ENCODE data around the gene BHLHE23.

The BHLHE23 gene

DNA sequence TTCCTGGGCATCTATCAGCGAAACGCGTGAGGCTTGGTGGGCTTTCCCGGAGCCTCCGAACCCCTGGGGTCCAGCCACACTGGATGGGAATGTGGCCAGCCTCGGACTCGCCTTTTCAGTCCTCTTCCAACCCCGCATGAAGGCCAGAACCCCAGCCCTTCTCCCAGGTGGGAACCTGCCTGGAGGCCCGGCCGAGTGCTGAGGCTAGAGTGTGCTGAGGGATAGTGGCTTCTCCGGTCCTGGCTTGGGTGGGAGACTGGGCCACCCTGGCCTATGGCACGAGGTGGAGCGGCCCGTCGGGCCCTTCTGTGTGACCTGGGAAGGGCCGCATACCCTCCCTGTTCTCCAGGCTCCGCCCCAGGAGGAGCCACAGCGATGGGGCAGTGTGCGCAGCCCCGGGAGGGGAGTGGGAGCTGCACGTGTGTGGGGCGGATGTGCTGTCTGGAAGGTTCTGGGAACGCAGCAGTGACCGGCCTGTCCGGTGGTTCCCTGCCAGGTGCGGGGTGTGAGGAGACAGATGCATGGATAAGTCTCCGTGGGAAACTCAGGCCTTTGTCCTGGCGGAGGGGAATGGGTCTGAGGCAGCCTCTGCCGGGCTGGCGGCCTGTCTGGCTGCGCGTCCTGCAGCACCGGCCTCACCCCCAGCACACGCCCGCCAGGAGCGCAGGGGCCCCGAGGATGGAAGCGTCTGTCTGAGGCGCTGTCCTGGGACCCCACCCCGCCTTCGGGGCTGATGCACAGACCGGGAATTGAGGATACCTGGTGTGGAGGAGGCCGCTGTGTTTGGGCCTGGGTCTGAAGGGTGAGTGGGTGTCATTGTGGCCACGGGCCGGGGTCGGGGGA, 1.1 kb upstream of the BHLHE23 start:
- no peak for DNase-seq

DNA sequence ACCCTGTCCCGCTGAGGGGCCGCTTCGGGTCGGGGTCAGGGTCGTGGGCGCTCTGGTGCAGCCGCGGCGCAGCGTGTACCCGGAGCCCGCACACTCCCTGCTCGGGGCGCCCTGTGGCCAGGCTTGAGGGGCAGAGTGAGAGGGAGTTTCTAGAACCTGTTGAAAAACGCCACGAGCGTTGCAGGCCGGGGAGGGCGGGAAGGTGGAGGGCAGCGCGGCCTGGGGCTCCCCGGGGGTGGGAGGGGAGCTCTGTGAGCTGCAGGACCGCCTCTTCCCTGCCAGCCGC, 539 bp upstream of the BHLHE23 start:
- DNase-seq, result no peak

DNA sequence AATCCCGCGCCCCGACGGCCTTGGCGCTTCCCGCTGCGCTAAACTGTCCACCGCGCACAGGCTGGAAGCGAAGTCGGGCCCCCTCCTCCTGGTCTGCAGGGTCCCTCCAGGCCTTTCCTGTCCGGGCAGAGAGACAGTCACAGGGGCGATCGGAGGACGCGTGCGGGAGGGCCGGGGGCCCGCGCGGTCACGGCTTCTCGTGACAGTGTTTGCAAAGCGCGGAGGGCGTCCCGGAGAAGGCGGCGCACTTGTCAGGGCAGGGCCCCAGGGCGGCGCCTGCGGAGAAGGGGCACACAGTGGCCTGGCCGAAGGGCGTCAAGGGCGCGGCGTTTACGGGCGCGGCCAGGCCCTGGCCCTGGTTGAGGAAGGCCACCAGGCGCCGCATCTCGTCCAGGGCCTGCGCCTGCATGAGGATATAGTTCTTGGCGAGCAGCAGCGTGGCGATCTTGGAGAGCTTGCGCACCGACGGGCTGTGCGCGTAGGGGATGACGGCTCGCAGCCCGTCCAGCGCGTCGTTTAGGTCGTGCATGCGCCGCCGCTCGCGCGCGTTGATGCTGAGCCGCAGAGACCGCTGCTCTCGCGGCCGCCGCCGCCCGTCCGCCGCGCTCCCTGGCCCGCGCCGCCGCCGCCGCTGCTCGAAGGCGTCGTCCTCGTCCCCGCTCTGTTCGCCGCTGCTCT, 763 bp downstream of the BHLHE23 start:
- no peak for DNase-seq

DNA sequence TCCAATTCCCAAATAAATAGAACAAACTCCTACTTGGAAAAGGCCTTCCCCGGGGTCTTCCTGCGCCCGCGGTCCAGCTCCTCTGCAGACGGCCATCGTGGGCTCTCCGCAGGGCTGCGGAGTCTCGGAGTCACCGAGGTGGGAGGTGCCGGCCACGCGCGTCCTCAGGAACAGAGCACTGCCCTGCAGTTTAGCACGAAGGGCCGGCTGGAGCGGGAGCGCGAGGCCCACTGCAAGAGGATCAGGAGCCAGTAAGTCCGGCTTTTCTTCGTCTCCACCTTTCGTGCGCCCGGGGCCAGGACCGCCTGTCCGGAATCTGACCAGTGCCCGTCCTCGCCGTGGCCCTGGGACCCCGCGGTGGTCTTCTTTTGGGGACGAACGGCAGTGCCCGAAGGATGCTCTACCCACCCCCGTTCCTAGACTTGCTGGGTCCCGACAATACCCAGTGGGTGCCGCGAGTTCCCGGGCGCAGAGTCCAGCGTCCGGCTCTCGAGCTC, 1.4 kb downstream of the BHLHE23 start:
- DNase-seq, result no peak

DNA sequence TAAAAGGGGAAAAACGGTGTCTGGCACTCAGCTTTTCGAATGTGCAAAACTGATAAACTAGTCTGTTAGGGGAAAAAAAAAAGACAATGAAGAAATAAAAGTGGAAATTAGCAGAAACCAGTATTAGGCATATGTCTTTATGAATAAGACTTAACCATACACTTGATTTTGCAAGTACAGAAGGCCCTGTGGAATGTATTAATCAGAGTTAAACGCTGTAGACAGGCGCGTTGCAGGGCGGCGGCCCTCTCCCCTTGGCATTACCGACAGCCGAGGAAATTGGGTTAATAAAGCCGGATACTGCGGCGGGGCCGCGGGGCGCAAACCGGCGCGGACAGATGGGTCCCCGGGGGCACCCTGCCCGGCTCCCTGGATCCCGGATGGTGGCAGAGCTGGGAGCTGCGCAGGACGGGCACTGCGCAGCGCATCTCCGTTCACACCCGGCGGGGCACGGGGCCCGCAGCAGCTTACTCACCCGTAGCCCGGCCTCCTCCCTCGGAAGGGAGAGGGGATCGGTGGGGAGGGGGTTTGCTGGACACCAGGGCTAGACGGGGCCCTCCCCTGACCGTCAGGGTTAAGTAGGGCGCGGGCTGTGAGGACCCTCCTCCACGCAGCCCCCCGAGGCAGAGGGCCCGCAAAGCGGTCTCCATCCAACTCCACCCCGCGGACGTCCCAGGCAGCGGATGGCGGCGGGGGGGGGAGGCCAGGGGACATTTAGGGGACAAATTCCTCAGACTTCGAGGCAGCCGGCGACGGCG, 2.0 kb downstream of the BHLHE23 start:
- DNase-seq, result no peak

DNA sequence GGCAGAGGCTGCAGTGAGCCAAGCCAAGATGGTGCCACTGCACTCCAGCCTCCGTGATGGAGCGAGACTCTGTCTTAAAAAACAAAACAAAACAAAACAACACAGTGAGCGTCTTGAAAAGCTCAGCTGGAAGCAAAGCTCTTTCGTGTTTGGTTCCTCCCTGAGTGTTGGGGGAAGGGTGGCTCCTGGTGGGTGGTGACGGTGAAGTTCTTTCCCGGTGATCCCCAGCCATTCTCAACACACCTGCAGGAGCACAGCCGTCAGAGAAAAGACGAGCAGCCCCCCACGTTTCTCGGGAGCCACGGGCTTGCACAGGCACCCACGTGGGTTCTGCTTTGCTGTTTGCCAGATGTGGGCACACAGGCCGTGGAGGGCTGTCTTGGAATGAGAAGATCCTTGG, 3.2 kb downstream of the BHLHE23 start:
- DNase-seq, result no peak

DNA sequence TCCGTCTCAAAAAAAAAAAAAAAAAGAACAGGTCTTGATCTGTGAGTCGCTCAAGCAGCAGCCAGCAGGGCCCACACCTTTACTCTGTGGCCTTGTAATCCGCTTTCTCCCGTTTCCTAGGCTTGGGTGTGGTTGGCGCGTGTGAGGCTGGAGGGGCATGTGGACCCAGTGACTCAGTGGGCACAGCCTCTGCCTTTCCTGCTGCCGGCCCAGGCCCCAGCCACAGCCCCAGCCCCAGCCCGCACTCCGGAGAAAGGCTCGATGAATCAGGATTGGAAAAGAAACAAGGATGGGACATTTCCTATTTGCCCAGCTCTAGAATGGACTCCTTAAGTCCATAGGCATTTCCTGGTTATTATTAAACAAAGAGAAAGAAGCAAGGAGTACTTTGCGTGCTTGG, 4.3 kb downstream of the BHLHE23 start:
- DNase-seq, result no peak

DNA sequence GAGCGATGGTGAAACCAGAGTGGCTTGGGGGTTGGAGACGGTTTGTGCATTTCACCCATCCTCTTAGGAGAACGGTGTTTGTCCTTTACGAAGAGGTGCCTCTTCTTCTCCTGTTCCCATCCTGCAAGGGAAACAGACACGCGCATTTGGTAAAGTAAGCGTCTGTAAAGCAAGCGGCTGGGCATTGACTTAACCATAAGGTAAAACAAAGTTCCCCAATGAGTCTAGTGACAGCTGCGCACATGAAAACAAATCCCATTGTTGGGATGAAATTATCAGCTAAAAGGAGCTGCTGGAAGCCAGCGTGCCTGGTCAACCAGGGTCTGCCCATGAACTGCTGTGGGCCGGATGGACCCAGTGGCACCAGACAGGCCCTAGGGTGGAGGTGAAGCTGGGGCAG, 5.8 kb downstream of the BHLHE23 start:
- no peak for DNase-seq

DNA sequence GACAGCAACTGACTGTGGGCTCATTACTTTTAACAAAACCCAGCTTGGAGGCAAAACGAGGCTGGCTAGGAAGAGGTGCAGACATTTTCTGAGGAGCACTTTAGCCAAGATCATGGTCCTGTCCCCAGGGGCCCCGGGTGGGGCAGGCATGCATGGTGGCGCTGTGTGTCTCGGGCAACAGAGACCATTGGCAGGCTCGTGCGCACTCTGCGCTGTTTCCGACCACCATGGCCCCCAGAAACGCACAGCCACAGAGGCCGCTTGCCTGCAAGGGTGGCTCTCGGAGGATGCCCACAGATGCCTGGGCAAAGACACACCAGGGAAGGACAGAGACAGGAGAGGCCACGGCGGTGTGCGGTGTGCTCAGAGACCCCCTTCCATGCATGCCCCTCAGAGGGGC, 6.7 kb downstream of the BHLHE23 start:
- no peak for DNase-seq

DNA sequence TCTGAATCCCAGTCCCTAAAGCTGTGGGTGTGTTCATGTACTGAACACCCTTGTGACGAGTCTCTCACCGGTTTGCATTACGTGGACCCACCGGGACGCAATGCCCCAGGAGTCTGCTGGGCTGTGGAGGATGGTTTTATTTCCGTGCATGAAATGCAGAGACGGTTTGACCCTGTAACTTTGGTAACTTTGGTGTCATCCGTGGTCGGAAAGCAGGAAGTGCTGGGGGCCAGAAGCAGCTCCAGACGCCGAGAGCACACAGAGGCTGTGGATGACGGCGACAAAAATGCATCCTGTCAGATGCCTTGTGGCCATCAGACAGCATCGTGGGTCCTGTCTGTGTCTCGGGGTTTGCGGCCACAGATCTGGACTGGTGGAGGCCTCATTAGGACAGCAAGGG, 7.2 kb downstream of the BHLHE23 start:
- DNase-seq, result peak; percentile 71

DNA sequence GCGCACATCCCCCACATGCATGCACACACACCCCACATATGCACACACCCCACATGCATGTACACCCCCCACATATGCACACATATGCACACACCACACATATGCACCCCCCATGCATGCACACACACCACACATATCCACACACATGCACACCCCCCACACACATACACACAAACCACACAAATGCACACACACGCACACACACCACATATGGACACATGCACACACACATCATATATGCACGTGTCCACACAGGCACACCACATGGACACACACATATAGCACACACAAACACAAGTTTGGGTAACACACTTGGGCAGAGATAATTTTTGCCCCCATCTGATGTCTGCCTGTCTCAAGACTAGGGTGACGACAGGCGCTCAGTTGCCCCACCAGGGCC, 8.3 kb downstream of the BHLHE23 start:
- DNase-seq, result no peak

DNA sequence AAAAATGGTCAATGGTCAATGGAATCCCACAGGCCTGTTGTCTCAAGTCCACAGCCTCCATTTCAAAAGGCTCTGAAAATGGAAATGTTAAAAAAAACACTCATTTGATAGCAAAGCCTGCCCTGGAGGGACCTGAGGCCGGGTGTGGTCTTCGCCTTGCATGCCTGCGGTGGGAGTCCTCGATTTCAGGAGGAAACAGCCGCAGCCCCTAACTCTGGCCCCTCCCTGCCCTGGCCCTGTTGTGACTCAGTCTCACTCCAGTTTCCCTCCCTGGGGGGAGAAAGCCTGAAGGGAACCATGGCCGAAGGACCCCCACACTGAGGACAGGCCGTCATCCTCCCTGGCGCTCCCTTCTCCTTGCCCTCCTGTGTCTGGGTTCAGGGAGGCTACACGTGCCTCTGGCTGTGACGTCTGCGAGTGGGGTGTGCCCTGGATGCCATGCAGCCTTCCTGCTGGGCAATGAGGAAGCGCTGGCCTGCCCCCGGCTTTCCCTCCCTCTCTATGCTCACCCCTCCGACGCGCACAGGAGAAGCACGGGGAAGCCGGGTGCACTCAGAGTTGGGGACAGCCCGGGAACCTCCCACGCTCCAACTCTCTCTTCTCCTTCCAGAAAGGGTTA, 9.2 kb downstream of the BHLHE23 start:
- DNase-seq, result peak; percentile 5

DNA sequence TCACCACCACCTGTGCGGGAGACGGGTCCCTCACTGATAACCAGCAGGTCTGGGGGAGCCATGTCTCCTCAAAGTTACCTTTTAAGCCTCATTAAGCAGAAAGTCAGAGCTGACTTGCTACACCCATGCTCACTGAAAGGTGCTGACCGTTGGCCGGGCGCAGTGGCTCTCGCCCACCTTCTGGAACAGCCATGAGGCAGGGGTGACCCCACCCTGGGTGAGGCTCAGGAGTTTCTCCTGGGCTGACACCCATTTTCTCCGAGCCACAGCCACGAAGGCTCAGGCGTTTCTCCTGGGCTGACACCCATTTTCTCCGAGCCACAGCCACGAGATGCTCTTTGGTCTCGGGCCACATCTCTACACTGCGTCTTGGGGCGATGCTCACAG, 10.2 kb downstream of the BHLHE23 start:
- DNase-seq, result no peak

DNA sequence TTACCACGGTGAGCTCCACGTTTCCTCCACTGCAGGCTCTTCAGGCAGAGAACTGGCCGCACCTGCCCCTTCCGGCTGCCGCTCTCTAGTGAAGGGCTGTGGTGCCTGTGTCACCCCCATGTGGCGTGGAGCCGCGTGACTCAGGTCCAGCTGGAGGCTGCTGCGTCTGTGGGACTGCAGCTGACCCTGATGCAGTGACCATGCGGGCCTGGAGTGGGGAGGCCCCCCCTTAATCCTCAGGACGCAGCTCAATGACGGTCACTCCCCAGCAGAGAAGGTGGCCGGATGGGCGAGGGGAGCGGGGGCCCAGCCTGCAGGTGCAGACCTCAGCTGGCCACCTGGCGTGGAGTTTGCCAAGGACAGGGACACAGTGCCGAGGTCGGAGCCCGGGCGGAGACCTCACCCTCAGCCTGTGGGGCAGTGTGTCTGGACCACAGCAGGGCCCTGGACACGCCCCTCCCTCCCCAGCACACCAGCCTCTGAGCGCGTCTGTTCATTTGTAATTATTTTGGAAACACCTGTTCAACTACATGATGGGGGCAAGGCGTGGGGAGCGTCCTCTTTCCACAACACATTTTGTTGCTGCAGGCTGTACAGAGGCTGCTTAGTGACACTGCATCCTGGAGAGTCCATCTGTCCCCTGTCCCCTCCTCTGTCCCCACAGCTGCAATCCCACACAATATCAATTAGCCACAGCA, 10.7 kb downstream of the BHLHE23 start:
- no peak for DNase-seq

DNA sequence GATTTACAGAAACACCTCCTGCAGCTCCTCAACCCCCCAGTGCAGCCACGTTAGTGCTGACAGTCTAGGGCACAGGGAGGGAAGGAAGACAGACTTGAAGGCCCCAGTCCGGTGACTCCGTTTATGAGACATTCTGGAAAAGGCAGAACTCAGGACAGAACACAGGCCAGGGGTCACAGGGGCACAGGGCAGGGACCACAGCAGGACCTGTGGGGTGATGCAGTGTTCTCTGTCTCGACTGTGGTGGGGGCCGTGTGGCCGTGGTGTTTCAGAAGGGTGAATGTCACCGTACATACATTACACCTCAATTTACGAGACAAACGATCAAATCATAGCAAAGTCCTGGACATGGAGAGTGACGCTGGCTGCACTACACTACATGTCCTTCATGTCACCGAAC, 11.3 kb downstream of the BHLHE23 start:
- no peak for DNase-seq

DNA sequence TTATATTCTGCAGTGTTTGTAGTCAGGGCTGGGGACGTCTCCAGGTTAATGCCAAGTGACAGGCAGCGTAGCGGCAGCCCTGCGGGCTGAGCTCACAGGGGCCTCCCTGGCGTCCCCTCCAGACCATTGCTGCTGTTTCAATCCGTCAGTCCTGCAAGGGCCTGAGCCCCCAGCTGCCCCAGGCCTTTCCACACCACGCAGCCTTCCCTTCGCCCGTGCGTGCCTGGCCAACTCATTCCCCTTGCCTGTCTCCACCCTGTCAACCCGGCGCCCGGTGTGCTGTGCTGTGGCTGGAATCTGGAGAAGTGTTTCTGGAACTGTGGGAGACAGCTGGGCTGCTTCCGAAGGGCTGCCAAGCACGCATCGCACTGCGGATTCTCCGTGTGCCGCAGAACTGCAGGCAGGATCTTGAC, 11.9 kb downstream of the BHLHE23 start:
- no peak for DNase-seq

DNA sequence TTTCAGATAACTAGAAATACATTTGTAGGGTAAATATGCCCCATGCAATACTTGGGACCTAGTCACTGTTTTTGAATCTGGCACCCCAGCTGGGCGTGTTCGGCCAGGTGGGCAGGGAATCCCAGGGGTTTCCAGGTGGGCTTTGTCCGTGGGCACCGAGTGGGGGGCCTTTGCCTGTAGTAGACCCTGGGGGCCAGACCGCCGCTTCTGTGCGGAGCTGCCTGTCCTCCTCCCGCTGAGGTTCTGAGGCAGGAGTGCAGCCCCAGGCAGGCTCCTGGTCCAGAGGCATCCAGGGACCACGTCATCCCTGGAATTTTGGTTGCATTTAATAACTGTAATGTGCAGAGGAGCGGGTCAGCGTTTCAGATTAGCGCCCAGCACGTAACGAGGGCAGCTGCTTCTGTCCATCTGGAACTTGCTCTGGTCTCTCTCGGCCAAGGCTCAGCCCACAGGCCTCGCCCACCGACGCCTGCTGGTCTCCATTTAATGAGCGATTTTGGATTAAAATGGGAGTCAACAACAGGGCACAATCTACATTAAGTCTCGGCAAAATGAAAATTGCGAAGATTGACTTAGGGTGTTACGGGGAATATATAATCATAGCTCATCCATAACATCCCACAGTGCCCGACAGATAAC, 12.8 kb downstream of the BHLHE23 start:
- no peak for DNase-seq

DNA sequence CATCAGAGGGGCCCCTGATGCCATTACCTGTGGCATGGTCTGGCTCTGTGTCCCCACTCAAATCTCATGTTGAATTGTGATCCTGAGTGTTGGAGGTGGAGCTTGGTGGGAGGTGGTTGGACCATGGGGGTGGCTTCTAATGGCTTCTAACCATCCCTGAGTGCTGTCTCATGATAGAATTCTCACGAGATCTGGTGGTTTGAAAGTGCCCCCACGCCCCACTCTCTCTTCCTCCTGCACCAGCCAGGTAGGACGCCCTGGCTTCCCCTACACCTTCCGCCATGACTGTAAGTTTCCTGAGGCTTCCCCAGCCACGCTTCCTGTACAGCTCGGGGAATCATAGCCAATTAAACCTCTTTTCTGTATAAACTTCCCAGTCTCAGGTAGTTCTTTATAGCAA, 14.9 kb downstream of the BHLHE23 start:
- no peak for DNase-seq

DNA sequence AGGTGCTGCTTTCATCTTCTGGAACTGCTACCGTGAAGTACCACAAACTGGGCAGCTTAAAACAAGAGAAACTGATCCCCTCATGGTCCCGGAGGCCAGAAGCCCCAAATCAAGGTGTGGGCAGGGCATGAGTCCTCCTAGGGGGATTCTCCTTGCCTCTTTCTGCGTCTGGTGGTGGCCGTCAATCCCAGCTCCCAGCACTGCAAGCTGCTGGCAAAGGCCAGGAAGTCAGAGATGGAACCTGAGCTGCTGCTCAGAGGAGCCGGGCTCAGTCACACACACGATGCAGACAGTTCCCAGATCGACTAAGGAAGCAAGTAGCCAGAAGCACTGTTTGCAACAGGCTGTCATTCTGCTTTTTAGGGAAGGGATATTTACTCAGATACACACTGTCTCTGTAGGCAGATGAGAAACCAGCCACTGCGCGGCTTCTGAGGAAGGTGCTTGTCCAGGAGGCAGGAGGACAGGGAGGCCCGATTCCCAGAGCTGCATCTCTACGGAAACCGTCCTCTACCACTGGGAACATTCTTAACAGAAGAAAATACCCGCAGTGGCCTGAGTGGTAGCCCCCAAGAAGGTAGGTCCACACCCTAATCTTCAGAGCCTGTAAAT, 15.5 kb downstream of the BHLHE23 start:
- no peak for DNase-seq

DNA sequence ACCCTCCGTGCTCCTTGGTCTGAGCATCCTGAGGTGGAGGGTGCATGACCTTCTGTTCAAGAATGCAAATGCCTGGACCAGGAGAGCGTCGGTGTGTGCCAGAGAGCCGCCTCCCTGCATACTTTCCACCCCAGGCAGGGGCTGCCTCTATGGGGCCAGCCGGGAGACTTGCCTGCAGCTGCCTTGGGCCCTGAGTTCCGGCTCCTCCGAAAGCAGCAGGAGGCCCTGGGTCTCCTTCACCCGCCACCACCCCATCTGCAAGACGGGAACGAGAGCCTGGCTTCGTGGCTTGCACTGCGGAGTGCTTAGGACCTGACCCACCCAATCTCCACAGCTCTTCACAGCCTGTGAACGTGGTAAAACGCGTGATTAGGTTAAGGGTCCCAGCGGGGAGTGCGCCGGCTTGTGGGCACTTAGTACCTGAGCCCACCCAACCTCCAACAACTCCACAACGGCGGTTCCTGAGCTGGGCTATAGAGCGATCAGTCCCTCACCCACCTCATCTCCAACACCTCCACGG, 16.4 kb downstream of the BHLHE23 start:
- DNase-seq, result no peak

DNA sequence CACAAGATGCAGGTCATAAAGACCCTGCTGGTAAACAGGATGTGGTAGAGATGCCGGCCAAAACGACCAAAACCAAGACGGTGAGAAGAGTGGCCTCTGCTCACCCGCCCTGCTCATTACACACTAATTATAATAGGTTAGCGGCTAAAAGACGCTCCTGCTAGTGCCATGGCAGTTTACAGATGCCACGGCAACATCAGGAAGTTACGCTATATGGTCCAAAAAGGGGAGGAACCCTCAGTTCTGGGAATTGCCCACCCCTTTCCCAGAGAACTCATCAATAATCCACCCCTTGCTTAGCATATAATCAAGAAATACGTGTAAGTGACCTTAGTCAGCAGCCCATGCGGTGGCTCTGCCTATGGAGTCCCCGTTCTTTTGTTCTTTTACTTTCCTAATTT, 17.6 kb downstream of the BHLHE23 start:
- DNase-seq, result no peak

DNA sequence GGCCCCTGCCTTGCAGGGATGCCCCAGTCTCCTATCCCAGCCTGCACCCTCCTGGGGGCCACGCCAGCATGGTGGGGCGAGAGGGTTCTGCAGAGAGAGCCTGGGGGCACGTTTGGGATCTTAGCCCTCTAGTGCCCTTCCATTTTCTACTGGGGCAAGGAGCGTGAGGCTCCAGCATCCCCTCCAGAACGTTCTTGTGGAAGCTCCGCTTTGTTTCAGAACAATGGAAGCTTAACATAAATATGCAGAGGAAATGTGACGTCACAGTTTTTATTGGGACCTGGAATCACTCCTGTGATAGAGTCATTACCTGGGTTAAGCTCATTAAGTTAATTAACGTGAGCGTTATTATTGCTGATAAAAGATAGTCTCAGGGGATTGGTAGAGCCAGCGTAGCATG, 19.6 kb downstream of the BHLHE23 start:
- no peak for DNase-seq

Data from MV-4-11 (cell line).